Measurements from ENCODE around the gene ZNF618. TPM values are rescaled to one million over a fixed set of nuclear protein-coding genes. Genes with fewer than 3 reads are reported as not detected.

ZNF618 gene
- total and polyA plus RNA-seq, 4 donors: 4.9 to 17.3 (median 11.4) TPM

- intact Hi-C loops (cut with DNase I): loop anchor here (2.0 to 5.0 kb wide), 3 partner anchors 226 to 296 kb away; no protein-coding TSS in a partner anchor
- Histone ChIP-seq H3K9me3 (ENCODE audit: control insufficient read depth, low read length) (no peaks in the 10 kb centered on the region), H3K4me3 (ENCODE audit: low read length in 2 of 2) (no peak overlapping the region), H3K36me3 (ENCODE audit: control insufficient read depth in 1 of 2, insufficient read depth in 2 of 2, low read length in 1 of 2) (peaks cover 0 to 6% of the 10 kb centered on the region in 2 donors), H3K27ac (ENCODE audit: low read depth in 1 of 2, low read length in 2 of 2) (no peak overlapping the region), H3K4me1 (ENCODE audit: control insufficient read depth in 1 of 2, insufficient read depth in 2 of 2, low read length in 2 of 2) (no peaks in the 10 kb centered on the region), H3K27me3 (ENCODE audit: control insufficient read depth in 1 of 2, insufficient read depth in 2 of 2, low read length in 1 of 2) (no peaks in the 10 kb centered on the region)
- ATAC-seq (ENCODE audit: low FRiP score) (peak; percentile 31), DNase-seq (no peak)
- WGBS, 2 donors: 68 to 69% methylated on average over 12 of the region's 12 CpGs
These were observed 157.4 kb downstream of the ZNF618 start for GRCh38 chr9:114033397-114034103.

GRCh38 chr9:114034196-114034595 lies 158.1 kb downstream of the ZNF618 start:
- no peak overlapping the region for H3K4me3 ChIP-seq (ENCODE audit: low read length in 2 of 2)
- no peak for ATAC-seq (ENCODE audit: low FRiP score)
- 68 to 69% methylated on average over 10 of the region's 10 CpGs for whole genome bisulfite sequencing, 2 donors

GRCh38 chr9:114034661-114035062 lies 158.6 kb downstream of the ZNF618 start:
- intact Hi-C loops (cut with DNase I): loop anchor here (2.0 to 5.0 kb wide), 3 partner anchors 227 to 297 kb away; no protein-coding TSS in a partner anchor
- H3K27me3 ChIP-seq (ENCODE audit: control insufficient read depth in 1 of 2, insufficient read depth in 2 of 2, low read length in 1 of 2): no peaks in the 10 kb centered on the region
- H3K9me3 ChIP-seq (ENCODE audit: control insufficient read depth, low read length): no peaks in the 10 kb centered on the region
- H3K27ac ChIP-seq (ENCODE audit: low read depth in 1 of 2, low read length in 2 of 2): peak overlapping the region in 1 of 2 donors; percentile 35
- DNase-seq: no peak
- WGBS, 2 donors: 24 to 28% methylated on average over 4 of the region's 4 CpGs
- H3K4me3 ChIP-seq (ENCODE audit: low read length in 2 of 2): no peak overlapping the region
- peaks cover 0 to 6% of the 10 kb centered on the region in 2 donors for H3K36me3 ChIP-seq (ENCODE audit: control insufficient read depth in 1 of 2, insufficient read depth in 2 of 2, low read length in 1 of 2)
- ATAC-seq (ENCODE audit: low FRiP score): no peak
- no peaks in the 10 kb centered on the region for H3K4me1 ChIP-seq (ENCODE audit: control insufficient read depth in 1 of 2, insufficient read depth in 2 of 2, low read length in 2 of 2)

More at GRCh38 chr9:114034196-114034595, 158.1 kb downstream of the ZNF618 start:
- H3K4me1 ChIP-seq (ENCODE audit: control insufficient read depth in 1 of 2, insufficient read depth in 2 of 2, low read length in 2 of 2): no peaks in the 10 kb centered on the region
- no peak overlapping the region for H3K27ac ChIP-seq (ENCODE audit: low read depth in 1 of 2, low read length in 2 of 2)
- peaks cover 0 to 6% of the 10 kb centered on the region in 2 donors for H3K36me3 ChIP-seq (ENCODE audit: control insufficient read depth in 1 of 2, insufficient read depth in 2 of 2, low read length in 1 of 2)
- H3K9me3 ChIP-seq (ENCODE audit: control insufficient read depth, low read length): no peaks in the 10 kb centered on the region
- no peaks in the 10 kb centered on the region for H3K27me3 ChIP-seq (ENCODE audit: control insufficient read depth in 1 of 2, insufficient read depth in 2 of 2, low read length in 1 of 2)
- intact Hi-C loops (cut with DNase I): loop anchor here (2.0 to 5.0 kb wide), 3 partner anchors 227 to 297 kb away; no protein-coding TSS in a partner anchor
- DNase-seq: no peak

- DNase-seq (no peak), ATAC-seq (ENCODE audit: low FRiP score) (peak; percentile 34)
- Histone ChIP-seq H3K4me3 (ENCODE audit: low read length in 2 of 2) (no peak overlapping the region), H3K36me3 (ENCODE audit: control insufficient read depth in 1 of 2, insufficient read depth in 2 of 2, low read length in 1 of 2) (peaks cover 0 to 6% of the 10 kb centered on the region in 2 donors), H3K27ac (ENCODE audit: low read depth in 1 of 2, low read length in 2 of 2) (no peak overlapping the region), H3K27me3 (ENCODE audit: control insufficient read depth in 1 of 2, insufficient read depth in 2 of 2, low read length in 1 of 2) (no peaks in the 10 kb centered on the region), H3K4me1 (ENCODE audit: control insufficient read depth in 1 of 2, insufficient read depth in 2 of 2, low read length in 2 of 2) (no peaks in the 10 kb centered on the region), H3K9me3 (ENCODE audit: control insufficient read depth, low read length) (no peaks in the 10 kb centered on the region)
- 53 to 57% methylated on average over 17 of the region's 17 CpGs for WGBS, 2 donors
- intact Hi-C loops (cut with DNase I): loop anchor here in 1 of 2 donors (2.0 kb wide), 1 partner anchor 229 kb away; no protein-coding TSS in a partner anchor
These were observed 159.2 kb downstream of the ZNF618 start for GRCh38 chr9:114035221-114035844.

- DNase-seq (no peak), ATAC-seq (ENCODE audit: low FRiP score) (no peak)
- no peak overlapping the region for H3K4me3 ChIP-seq (ENCODE audit: low read length in 2 of 2)
- H3K4me1 ChIP-seq (ENCODE audit: control insufficient read depth in 1 of 2, insufficient read depth in 2 of 2, low read length in 2 of 2): no peaks in the 10 kb centered on the region
- WGBS, 2 donors: 97 to 98% methylated on average over 18 of the region's 18 CpGs
- intact Hi-C loops (cut with DNase I): loop anchor here in 1 of 2 donors (2.0 kb wide), 1 partner anchor 229 kb away; no protein-coding TSS in a partner anchor
- H3K27me3 ChIP-seq (ENCODE audit: control insufficient read depth in 1 of 2, insufficient read depth in 2 of 2, low read length in 1 of 2): no peaks in the 10 kb centered on the region
- no peak overlapping the region for H3K27ac ChIP-seq (ENCODE audit: low read depth in 1 of 2, low read length in 2 of 2)
- H3K36me3 ChIP-seq (ENCODE audit: control insufficient read depth in 1 of 2, insufficient read depth in 2 of 2, low read length in 1 of 2): peaks cover 0 to 6% of the 10 kb centered on the region in 2 donors
- H3K9me3 ChIP-seq (ENCODE audit: control insufficient read depth, low read length): no peaks in the 10 kb centered on the region
These were observed 160.0 kb downstream of the ZNF618 start for GRCh38 chr9:114035845-114036801.

GRCh38 chr9:114037249-114037648 lies 161.1 kb downstream of the ZNF618 start:
- Histone ChIP-seq H3K9me3 (ENCODE audit: control insufficient read depth, low read length) (no peaks in the 10 kb centered on the region), H3K4me1 (ENCODE audit: control insufficient read depth in 1 of 2, insufficient read depth in 2 of 2, low read length in 2 of 2) (no peaks in the 10 kb centered on the region), H3K27ac (ENCODE audit: low read depth in 1 of 2, low read length in 2 of 2) (no peak overlapping the region), H3K27me3 (ENCODE audit: control insufficient read depth in 1 of 2, insufficient read depth in 2 of 2, low read length in 1 of 2) (no peaks in the 10 kb centered on the region), H3K36me3 (ENCODE audit: control insufficient read depth in 1 of 2, insufficient read depth in 2 of 2, low read length in 1 of 2) (peaks cover 0 to 6% of the 10 kb centered on the region in 2 donors), H3K4me3 (ENCODE audit: low read length in 2 of 2) (no peak overlapping the region)
- intact Hi-C loops (cut with DNase I): no loop called here
- WGBS, 2 donors: 81 to 85% methylated on average over 5 of the region's 5 CpGs
- ATAC-seq (ENCODE audit: low FRiP score) (no peak), DNase-seq (no peak)

- intact Hi-C loops (cut with DNase I): no loop called here
- WGBS, 2 donors: 87 to 88% methylated on average over 19 of the region's 19 CpGs
- peaks cover 0 to 6% of the 10 kb centered on the region in 2 donors for H3K36me3 ChIP-seq (ENCODE audit: control insufficient read depth in 1 of 2, insufficient read depth in 2 of 2, low read length in 1 of 2)
- no peak overlapping the region for H3K27ac ChIP-seq (ENCODE audit: low read depth in 1 of 2, low read length in 2 of 2)
- DNase-seq: no peak
- H3K4me3 ChIP-seq (ENCODE audit: low read length in 2 of 2): no peak overlapping the region
- H3K9me3 ChIP-seq (ENCODE audit: control insufficient read depth, low read length): no peaks in the 10 kb centered on the region
- H3K4me1 ChIP-seq (ENCODE audit: control insufficient read depth in 1 of 2, insufficient read depth in 2 of 2, low read length in 2 of 2): no peaks in the 10 kb centered on the region
- no peak for ATAC-seq (ENCODE audit: low FRiP score)
- no peaks in the 10 kb centered on the region for H3K27me3 ChIP-seq (ENCODE audit: control insufficient read depth in 1 of 2, insufficient read depth in 2 of 2, low read length in 1 of 2)
These were observed 162.0 kb downstream of the ZNF618 start for GRCh38 chr9:114037961-114038723.

Data from aorta (tissue), 5 donors.